ENCODE results near the gene PPP1R3C. TPM values are rescaled to one million over a fixed set of nuclear protein-coding genes. Genes with fewer than 3 reads are reported as not detected.

The PPP1R3C gene
- total and polyA plus RNA-seq, 3 donors from 2014 or later = 4.7 to 9.7 (median 5.8) TPM

DNA sequence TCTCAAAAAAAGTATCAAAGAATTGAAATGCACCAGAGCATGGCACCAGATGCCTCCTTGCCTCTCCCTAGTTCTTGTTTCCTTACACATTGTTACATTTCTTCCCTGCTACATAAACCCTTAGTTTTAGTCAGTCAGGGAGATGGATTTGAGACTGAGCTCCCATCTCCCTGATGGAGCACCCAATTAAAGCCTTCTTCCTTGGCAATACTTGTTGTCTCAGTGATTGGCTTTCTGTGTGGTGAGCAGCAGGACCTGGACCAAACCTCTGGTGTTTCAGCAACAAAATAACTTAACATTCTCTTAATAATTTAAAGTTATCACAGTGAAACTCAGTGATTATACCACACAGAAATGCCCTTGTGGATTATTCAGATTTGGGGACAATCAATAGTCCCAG is 26.9 kb downstream of the PPP1R3C start:
- H3K9me3 ChIP-seq = no peaks in the 10 kb centered on the region
- no peaks in the 10 kb centered on the region for H3K27me3 ChIP-seq
- no peak overlapping the region for H3K27ac ChIP-seq
- peaks cover 29% of the 10 kb centered on the region for H3K4me1 ChIP-seq
- H3K4me3 ChIP-seq = no peak overlapping the region
- no peaks in the 10 kb centered on the region for H3K36me3 ChIP-seq (ENCODE audit: low read depth, missing control alignments)
- DNase-seq = no peak
- no peak for TF ChIP-seq CTCF (IDR thresholded peaks at IDR 0.05)
- TF ChIP-seq POLR2A (IDR thresholded peaks at IDR 0.05) = no peak
- intact Hi-C loops (cut with DNase I; ENCODE audit: low total_unique reads) = no loop called here

DNA sequence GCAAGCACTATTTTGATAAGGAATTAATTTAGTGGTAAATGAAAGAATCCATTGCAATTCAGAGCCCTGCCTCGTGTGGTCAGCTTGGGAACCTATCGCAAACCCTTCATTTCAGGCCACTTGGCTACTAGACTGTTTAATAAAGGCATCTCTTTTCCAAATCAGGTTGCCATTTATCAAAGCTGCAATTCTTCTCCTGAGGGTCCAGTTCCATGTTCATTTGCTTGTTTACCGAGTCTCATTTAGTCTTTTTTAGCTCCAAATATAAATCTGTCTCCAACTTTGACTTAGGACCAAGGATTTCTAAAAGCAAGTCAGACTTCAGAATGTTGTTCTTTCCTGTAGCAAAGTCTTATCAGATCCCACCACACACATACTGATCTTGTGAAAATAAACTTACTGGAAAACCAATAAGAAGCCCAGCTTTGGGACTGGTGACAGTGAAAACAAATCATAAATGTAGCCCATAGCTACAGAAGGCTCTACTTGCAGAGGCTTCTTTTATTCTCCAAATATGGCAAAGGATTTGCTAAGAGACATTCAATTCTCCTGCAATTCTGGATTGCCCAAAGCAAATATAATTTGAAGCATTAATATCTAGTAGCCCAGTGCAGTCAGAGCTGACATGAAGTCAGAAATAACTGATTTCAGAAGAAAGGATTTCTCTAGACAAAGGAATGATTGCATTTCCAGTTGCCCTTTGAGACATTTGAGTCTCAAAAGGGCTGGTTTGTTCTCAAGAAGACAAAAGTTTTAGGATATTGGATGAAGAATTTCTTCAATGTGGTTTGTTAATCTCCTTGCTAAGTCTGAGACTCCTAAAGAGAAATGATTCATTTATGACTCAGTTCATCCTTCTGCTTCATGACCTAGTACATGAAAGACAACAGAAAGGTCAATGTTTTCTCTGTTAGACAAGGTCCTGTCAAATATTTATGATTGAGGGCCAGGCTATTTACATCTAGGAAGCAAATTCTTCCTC is 28.0 kb downstream of the PPP1R3C start:
- 60 to 68% methylated on average over 3 of the region's 3 CpGs for WGBS, 2 donors
- Histone ChIP-seq H3K4me3 (no peak overlapping the region), H3K36me3 (ENCODE audit: low read depth, missing control alignments) (no peaks in the 10 kb centered on the region), H3K27ac (no peak overlapping the region), H3K9me3 (no peaks in the 10 kb centered on the region), H3K27me3 (no peaks in the 10 kb centered on the region), H3K4me1 (peaks cover 29% of the 10 kb centered on the region)
- TF ChIP-seq CTCF (IDR thresholded peaks at IDR 0.05) (no peak), POLR2A (IDR thresholded peaks at IDR 0.05) (no peak)
- DNase-seq = no peak
- intact Hi-C loops (cut with DNase I; ENCODE audit: low total_unique reads) = no loop called here

DNA sequence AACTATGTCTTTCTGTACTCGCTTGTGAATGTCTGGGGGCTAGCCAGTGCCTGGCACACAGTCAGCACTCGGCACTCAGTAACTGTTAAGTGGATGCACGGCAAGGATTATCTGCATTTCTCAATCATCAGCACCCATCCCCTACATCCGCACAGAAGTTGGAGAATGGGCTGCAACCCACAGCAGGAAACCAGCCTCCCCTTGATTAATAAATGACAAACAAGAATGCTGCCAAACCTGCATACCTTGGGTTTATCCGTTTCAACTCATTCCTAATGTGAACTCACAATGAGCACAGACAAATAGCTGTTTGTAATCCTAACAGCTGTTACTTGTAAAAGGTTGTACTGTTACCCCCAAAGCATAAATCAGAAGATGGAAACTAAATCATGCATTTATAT is 28.9 kb downstream of the PPP1R3C start:
- Histone ChIP-seq H3K36me3 (ENCODE audit: low read depth, missing control alignments) (no peaks in the 10 kb centered on the region), H3K4me3 (no peak overlapping the region), H3K9me3 (no peaks in the 10 kb centered on the region), H3K27me3 (no peaks in the 10 kb centered on the region), H3K4me1 (peaks cover 25% of the 10 kb centered on the region), H3K27ac (no peak overlapping the region)
- no peak for TF ChIP-seq POLR2A (IDR thresholded peaks at IDR 0.05)
- no peak for TF ChIP-seq CTCF (IDR thresholded peaks at IDR 0.05)
- intact Hi-C loops (cut with DNase I; ENCODE audit: low total_unique reads) = no loop called here
- DNase-seq = no peak
- 69 to 75% methylated on average over 5 of the region's 5 CpGs for WGBS, 2 donors

- no peaks in the 10 kb centered on the region for H3K36me3 ChIP-seq (ENCODE audit: low read depth, missing control alignments)
- 79 to 86% methylated on average over 4 of the region's 4 CpGs for WGBS, 2 donors
- intact Hi-C loops (cut with DNase I; ENCODE audit: low total_unique reads) = no loop called here
- H3K27me3 ChIP-seq = no peaks in the 10 kb centered on the region
- H3K4me1 ChIP-seq = peaks cover 16% of the 10 kb centered on the region
- no peak overlapping the region for H3K27ac ChIP-seq
- no peak overlapping the region for H3K4me3 ChIP-seq
- DNase-seq = no peak
- no peaks in the 10 kb centered on the region for H3K9me3 ChIP-seq
- TF ChIP-seq CTCF (IDR thresholded peaks at IDR 0.05) = no peak
- TF ChIP-seq POLR2A (IDR thresholded peaks at IDR 0.05) = no peak
Observed at GRCh38 chr10:91602868-91603568, 29.9 kb downstream of the PPP1R3C start.

All from testis (tissue), 3 donors.